ENCODE results near the gene HOXC10.

The HOXC10 gene

GRCh38 chr12:54034785-54035310 is 49.9 kb downstream of the HOXC10 start:
- H3K4me3 ChIP-seq (replicated peaks; ENCODE audit: insufficient read depth, low read length) = no peak overlapping the region
- DNase-seq (ENCODE audit: low read depth in 1 of 2, low spot score in 1 of 2) = no peak
- H3K27ac ChIP-seq (replicated peaks) = no peak overlapping the region
- peaks cover 95% of the 10 kb centered on the region for H3K27me3 ChIP-seq (ENCODE audit: insufficient read depth, poor library complexity, severe bottlenecking)
- TF ChIP-seq SPI1 (IDR thresholded peaks at IDR 0.05; ENCODE audit: borderline replicate concordance, low read depth) (no peak), CTCF (IDR thresholded peaks at IDR 0.05; ENCODE audit: insufficient read depth, low read length) (no peak), REST (IDR thresholded peaks at IDR 0.05; ENCODE audit: insufficient replicate concordance, low read depth) (no peak), POLR2AphosphoS5 (IDR thresholded peaks at IDR 0.05; ENCODE audit: low read depth) (no peak), GABPA (IDR thresholded peaks at IDR 0.05; ENCODE audit: low read depth) (no peak)

- H3K4me3 ChIP-seq (replicated peaks; ENCODE audit: insufficient read depth, low read length) = no peak overlapping the region
- no peak overlapping the region for H3K27ac ChIP-seq (replicated peaks)
- TF ChIP-seq GABPA (IDR thresholded peaks at IDR 0.05; ENCODE audit: low read depth) = no peak
- TF ChIP-seq POLR2AphosphoS5 (IDR thresholded peaks at IDR 0.05; ENCODE audit: low read depth) = no peak
- TF ChIP-seq REST (IDR thresholded peaks at IDR 0.05; ENCODE audit: insufficient replicate concordance, low read depth) = no peak
- no peak for TF ChIP-seq SPI1 (IDR thresholded peaks at IDR 0.05; ENCODE audit: borderline replicate concordance, low read depth)
- no peak for TF ChIP-seq CTCF (IDR thresholded peaks at IDR 0.05; ENCODE audit: insufficient read depth, low read length)
- DNase-seq (ENCODE audit: low read depth in 1 of 2, low spot score in 1 of 2) = no peak
- H3K27me3 ChIP-seq (ENCODE audit: insufficient read depth, poor library complexity, severe bottlenecking) = peaks cover 92% of the 10 kb centered on the region
Observed at GRCh38 chr12:54035568-54036264, 50.8 kb downstream of the HOXC10 start.

GRCh38 chr12:54036620-54037359 is 51.8 kb downstream of the HOXC10 start:
- H3K27ac ChIP-seq (replicated peaks) = no peak overlapping the region
- H3K27me3 ChIP-seq (ENCODE audit: insufficient read depth, poor library complexity, severe bottlenecking) = peaks cover 90% of the 10 kb centered on the region
- DNase-seq (ENCODE audit: low read depth in 1 of 2, low spot score in 1 of 2) = no peak
- no peak for TF ChIP-seq SPI1 (IDR thresholded peaks at IDR 0.05; ENCODE audit: borderline replicate concordance, low read depth)
- TF ChIP-seq POLR2AphosphoS5 (IDR thresholded peaks at IDR 0.05; ENCODE audit: low read depth) = no peak
- H3K4me3 ChIP-seq (replicated peaks; ENCODE audit: insufficient read depth, low read length) = no peak overlapping the region
